Gastrocnemius medialis (tissue), 4 donors: ENCODE measurements around the gene PRMT1.

ENCODE experiments used
- CTCF ChIP-seq, 5 experiments: fragments of 450-650 bp in 3 of 5; fragments of 200-600 bp in 2 of 5; sonication (generic) in 2 of 5; IDR thresholded peaks in 4 of 5; conservative IDR thresholded peaks in 1 of 5; 1 replicate in 4 of 5; 2 replicates in 1 of 5; pipeline ENCODE4 v1.5.1; 2016 to 2019; ENCODE audit warnings: antibody characterized with exemption in 5 of 5, mild to moderate bottlenecking in 3 of 5, moderate library complexity in 3 of 5
- POLR2A ChIP-seq, 2 donors: fragments of 450-650 bp; IDR thresholded peaks; one replicate each; pipeline ENCODE4 v1.6.1; 2017; ENCODE audit warnings: antibody characterized with exemption in 2 of 2, mild to moderate bottlenecking in 2 of 2, moderate library complexity in 2 of 2

- TF ChIP-seq CTCF (IDR thresholded peaks at IDR 0.05 in 4 of 5, conservative IDR thresholded peaks at IDR 0.05 in 1 of 5) (no peak), POLR2A (IDR thresholded peaks at IDR 0.05) (no peak)
Observed at GRCh38 chr19:49710372-49710951, 33.4 kb downstream of the PRMT1 start.
